GM21447 (cell line): ENCODE measurements around the gene CBLL1.

Source experiments
- ATAC-seq: cut with Tn5 transposase; IDR thresholded peaks from one replicate; pipeline ENCODE4 v1.9.1; 2021; ENCODE audit not compliant: unreplicated experiment

The CBLL1 gene

DNA sequence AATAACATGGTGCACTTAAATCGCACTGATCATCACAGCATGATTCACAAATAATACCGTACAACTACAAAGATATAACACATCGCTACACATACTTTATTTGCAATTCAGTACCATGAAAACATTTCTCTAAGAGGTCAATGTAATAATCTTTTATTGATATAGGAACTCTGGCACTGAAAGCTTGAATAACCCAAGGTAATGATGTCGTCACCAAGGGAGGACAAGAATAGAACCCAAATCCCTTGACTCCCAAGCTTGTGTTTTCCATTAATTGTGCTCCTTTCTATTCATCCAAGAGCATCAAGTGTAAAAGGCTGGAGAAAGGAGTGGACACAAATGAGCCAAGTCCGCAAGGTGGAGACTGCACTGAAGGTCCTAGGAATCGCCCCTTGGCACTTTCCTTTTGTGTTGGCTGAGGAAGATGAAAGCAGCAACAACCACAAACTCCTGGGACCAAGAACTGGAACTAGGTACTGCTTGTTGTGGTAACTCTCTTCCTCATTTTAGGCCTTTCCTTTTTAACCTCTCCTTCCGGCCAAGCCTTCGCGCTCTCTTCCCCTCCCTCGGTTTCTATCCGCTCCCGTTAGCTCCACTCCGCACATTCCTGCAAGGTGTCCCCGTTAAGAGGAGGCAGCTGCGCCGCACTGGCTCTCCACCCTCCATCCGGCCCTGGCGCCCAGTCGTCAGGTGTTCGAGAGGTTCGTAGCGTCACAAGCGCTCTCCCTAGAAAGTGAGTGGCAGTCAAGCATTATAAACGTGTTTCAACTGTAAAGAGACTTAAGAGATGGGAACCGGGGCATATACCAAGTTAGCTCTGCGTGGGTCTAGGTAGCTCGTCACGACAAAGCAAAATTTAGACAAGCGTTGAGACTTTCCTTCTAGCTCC, 1.0 kb upstream of the CBLL1 start:
- peak; percentile 42 for ATAC-seq

DNA sequence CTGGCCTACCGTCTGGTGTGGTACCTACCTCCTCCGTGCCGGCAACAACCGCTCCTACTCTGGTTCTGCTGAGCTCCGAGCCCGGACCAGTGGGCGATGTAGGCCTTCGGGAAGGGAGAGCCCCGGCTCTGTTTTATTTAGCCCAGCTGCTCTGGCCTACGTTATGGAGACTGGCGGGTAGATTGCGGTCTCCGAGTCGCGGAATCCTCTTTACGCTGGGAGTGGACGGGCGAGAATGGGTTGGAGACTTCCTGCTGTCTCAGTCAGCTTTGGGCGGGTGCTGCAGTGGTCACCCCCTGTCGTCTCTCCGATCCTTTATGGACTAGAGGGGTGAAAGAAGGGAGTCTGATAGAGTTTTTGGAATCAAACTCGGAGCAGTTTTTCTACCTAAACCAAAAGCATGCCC, 406 bp downstream of the CBLL1 start:
- peak; percentile 39 for ATAC-seq

DNA sequence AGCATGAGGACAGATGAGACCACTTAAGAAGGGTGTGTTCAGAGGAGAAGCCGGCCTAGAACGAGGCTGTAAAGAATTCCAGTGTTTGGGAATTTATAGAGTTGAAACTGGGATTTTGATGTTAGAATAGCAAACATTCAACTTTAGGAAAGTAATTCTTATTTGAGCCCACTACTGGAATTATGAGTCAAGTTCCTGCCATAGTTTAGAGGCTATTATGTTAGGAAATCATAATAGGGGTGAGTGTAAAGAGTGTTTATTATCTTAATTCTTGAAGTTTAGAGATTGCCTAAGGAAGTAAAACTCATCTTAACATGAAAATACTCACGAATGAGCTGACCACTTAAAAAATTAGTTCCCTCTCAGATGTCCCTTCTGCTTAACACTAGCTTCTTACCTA, 2.1 kb downstream of the CBLL1 start:
- ATAC-seq = no peak

DNA sequence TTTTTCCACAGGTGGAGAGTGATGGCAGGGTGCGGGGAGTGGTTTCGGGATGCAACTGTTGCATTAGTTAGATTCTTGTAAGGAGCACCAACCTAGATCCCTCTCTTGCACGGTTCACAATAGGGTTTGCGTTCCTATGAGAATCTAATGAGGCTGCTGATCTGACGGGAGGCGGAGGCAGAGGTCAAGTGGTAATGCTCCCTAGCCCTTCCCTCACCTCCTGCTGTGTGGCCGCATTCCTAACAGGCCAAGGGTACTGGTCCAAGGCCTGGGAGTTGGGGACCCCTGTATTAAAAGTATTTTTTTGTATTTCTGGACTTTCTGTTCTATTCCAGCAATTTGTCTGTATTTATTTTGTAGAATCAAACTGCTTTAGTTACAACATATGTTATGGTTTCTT, 7.2 kb downstream of the CBLL1 start:
- no peak for ATAC-seq

DNA sequence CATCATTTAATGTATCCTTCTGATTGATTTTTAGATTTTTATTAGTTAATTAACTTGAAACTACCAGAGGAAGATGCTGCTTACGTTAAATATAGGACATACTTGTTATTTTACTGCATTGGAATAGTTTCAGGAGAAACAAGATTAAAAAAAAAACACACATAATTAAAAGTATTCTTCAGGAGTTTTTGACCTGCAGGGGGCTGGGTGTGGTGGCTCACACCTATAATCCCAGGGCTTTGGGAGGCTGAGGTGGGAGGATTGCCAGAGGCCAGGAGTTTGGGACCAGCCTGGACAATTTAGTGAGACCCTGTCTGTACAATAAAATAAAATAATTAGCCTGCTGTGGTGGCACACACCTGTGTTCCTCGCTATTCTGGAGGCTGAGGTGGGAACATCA, 10.7 kb downstream of the CBLL1 start:
- no peak for ATAC-seq

DNA sequence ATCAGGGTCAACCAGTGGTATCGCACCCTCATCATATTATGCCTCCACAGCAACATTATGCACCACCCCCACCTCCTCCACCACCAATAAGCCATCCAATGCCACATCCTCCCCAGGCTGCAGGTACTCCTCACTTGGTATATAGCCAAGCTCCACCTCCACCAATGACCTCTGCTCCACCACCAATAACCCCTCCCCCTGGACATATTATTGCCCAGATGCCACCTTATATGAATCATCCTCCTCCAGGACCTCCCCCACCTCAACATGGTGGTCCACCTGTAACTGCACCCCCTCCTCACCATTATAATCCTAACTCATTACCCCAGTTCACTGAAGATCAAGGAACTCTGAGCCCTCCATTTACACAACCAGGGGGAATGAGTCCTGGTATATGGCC, 14.7 kb downstream of the CBLL1 start:
- ATAC-seq = no peak

DNA sequence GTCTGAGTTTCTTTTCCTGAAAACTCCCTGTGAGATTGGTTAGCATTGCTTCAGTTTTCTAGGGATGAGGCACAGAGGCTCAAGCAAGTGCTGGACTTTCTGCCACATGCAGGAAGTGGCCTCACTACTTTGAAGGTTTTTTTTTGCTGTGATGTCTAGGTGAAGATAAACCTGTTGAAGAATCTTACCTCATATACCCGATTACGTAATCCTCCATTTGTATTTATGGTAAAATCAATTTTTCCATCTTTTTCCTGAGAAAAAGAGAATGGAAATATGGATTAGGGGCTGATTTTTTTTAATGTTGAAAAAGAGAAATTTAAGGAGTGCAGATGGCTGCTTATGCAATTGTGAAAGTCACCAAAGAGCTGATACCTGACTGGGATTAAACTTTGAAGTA, 23.4 kb downstream of the CBLL1 start:
- no peak for ATAC-seq

DNA sequence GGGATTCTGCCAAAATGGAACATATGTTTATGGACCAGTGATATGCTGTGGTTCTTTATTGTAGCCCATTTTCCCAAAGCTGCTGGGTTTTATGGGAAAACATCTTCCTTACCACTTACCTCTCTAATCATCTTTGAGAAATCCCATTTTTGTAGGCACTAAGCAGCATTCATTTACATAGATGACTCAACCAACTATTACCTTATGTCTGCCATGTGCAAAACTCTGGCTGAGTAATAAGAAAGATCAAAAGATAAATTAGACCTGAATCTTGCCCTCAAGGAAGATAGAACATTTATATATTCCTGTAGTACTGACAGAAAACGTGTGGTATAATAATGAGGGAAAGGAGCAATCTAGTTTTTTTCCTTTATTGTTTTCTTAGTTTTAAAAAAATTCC, 24.3 kb downstream of the CBLL1 start:
- no peak for ATAC-seq

DNA sequence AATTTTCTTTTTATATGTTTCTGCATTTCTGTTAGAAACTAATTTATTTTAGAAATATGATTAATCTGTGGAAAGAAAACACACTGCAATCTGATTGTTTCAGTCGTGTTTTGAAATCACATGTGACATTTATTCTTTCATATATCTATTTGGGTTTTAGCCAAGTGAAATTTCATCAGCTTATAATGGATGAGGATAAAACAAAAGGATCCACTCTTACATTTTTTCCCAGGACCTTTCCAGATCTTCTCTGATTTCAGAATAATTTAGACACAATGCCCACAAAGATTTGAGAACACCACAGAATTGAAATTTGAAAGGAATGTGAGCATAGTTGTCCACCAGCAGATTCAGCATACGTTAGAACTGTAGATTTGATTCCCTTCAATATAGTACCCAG, 29.1 kb downstream of the CBLL1 start:
- no peak for ATAC-seq

DNA sequence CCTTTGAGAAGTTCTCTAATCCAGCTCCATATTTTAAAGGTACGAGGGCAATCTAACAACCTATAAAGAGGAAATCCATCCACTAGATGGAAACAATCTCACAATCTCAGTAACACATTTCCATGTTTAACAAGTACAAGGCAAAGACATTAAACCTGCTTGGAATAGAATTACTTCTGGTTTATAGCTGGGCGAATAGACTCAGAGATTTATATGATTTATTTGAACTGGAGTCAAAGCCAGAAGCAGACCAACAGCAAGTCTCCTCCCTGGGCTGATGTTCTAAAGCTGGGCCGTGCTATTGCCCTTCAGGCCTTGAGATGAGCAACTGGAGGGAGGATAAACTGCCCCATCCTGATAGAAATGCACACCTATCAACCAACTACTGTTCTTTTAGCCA, 33.8 kb downstream of the CBLL1 start:
- no peak for ATAC-seq

DNA sequence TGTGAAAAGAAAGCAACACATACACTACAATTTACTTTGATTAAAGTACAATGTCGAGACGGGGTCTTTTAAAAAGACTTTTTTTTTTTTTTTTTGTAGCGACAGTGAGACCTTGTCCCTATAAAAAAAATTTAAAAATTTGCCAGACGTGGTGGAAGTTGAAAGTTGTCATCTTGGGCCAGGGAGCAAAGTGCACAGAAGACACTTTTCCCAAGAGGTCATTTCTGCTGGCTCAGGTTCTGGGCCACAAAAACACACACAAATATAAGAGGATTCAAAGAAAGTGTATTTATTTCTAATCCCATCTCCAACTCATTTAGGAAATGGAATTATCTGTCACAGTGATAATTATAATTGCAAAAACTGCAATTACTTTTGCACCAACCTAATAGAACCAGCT, 34.3 kb downstream of the CBLL1 start:
- no peak for ATAC-seq

DNA sequence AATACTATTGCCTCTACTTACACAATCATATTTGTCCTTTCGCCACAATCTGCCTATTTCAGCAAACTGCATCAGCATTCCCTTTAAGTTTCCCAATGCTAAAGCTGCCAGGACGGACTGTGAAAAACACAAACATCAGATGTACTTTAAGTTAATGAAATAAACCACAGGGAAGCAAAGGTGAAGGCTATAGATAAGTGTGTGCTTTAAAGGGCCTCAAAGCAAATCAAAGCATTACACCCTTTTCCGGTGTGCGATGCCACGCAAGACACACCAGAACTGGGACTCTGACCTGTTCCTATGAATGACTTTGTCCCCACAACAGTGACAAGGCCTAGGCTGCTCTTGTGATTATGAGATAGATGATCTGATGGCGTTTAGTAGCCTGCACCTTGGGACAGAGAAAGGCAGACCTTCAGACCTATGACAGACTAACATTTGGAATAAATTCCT, 35.7 kb downstream of the CBLL1 start:
- ATAC-seq = no peak

DNA sequence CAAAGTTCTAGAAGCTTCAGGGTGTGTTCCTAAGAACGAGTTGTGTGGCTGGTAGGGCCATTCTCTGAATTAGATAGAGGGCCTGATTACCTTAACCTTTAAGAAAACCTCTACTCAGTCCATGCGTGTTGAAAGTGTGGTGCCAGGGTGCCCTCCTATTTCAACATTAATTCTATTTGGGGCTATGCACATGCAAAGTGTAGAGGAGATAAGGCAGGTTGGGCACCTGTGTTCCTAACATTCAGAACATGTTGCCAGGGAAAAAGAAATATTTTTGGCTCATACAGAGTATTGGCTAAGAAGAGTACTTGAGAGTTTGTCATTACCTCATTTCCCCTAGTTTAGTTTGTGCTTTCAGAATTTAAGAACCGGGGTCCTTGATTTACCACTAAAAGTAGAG, 38.4 kb downstream of the CBLL1 start:
- ATAC-seq = no peak

DNA sequence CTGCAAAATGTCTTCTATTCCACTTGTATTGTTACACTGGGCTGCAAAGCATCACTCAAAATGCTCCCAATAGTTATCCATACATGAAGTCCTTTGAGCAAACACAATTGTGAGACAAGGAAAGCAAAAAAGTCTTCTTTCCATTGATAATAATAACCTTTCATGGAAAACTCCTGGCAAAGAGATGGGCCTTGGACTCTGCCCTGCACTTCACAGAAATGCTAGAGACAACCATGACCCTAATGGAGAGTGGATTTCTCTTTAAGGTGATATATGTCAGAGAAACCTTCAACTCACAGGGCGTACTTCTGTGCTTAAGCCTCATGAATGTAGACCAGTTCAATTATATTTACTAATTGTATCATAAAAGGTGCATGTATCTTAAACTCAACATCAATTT, 39.7 kb downstream of the CBLL1 start:
- no peak for ATAC-seq

DNA sequence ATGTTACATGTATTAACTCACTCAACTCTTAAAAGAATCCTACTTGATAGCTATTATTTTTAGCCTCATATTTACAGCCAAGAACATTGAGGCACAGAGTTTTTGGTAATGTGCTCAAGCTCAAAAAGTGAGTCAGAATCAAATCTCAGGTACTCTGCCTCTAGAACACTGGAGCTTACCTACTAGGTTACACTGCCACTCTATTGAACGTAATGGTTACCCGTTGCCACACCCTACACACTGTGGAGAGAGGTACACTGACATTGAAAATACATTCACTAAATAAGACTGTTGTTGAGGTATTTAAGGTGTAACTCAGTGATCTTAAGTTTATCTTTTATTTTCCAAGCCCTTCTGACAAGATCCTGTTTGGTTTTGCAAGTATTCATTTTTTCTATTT, 41.2 kb downstream of the CBLL1 start:
- ATAC-seq = no peak

DNA sequence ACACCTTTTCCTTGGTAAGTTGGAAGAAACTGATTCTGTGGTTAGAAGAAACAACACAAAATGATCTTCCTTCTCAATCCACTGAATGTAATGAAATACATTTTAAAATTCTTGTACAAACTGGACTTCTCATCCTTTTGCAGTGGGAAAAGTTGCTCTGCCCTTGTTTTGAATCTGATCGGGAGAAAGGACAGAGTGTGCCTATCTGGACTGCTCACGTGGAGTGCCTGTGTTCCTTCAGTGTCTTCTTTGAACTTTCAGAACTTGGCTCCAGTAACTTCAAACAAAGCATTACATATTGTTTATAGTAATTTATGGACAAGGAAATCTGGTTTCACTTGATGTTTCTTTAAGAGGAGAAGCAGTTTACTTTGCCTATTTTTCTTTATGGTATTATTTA, 42.0 kb downstream of the CBLL1 start:
- ATAC-seq = no peak

DNA sequence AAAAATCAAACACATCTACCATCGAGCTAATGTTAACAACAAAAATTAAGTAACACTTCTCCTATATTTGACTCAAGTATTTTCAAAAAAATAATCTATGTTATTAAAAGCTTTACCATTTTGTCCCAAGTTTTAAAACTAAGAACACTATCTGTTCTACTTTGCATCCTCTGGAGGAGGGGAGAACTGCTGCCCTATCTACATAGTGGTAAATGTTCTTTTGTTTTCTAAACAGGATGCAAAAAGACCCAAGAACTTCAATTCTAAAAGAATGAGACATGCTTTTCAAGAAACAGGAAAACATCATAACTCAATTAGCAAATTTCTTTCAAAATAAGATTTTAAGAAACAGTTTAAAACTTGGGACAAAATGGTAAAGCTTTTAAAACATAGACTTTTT, 44.3 kb downstream of the CBLL1 start:
- no peak for ATAC-seq

DNA sequence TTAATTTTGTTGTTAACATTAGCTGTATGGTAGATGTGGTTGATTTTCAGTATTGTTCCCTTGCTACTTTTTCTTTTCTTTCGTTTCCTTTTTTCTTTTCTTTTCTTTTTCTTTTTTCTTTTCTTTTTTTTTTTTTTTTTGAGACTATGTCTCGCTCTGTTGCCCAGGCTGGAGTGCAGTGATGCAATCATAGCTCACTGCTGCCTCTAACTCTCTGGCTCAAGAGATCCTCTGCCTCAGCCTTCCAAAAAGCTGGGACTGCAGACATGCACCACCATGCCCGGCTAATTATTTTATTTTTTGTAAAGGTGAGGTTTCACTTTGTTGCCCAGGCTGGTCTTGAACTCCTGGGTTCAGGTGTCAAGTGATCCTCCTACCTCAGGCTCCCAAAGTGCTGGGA, 44.7 kb downstream of the CBLL1 start:
- no peak for ATAC-seq

DNA sequence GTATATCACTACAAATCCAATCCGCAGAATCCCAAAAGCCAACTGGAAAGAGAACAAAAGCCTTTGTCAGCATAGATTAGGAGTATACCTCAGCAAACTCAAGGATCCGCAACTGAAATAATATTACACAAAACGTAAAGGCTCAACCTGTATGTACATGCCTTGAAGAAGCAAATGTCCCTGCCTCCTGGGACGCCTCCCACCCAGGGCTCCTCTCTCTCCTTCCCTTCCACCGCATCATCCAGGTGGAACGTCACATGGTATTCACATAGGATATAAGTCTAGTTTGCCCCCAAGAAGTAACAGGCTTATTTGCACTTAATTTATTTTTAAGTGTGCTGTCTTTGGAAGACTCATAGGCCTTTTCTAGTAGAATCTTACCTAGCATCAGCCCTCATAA, 45.7 kb downstream of the CBLL1 start:
- ATAC-seq = no peak

DNA sequence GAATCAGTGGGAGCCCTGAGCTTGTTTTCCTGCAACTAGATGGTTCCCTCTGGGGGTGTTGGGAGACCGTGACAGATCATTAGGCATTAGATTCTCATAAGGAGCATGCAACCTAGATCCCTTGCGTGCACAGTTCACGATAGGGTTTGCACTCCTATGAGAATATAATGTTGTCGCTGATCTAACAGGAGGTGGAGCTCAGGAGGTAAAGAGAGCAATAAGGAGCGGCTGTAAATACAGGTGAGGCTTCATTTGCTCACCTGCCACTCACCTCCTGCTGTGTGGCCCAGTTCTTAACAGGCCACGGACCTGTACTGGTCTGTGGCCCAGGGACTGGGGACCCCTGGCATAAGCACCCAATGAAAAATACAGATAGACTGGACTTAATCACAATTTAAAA, 48.4 kb downstream of the CBLL1 start:
- ATAC-seq = no peak

DNA sequence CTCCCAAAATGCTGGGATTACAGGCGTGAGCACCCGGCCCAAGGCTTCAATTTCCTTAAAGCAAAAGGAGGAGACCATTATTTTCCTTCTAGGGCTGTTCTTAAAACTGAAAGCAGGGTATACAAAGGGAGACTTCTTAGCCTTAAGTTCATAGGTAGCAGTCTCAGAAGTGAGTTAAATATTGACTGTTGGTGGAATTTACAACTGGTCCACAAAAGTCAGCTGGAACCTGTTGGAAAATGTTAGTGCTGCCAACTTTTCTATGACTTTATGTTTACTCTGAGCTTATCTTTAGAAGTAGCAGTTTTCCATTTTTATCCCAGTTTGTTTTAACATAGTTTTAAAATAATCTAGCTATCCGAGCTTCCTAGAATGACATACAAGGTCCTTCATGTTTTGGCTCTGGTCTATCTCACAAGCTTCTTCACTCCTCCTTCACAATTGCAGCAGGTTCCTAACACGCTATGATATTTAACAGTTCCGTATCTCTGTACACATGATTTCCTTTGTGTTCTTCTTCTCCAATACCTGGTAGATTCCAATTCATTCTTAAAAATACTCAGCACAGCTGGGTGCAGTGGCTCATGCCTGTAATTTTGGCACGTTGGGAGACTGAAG, 55.8 kb downstream of the CBLL1 start:
- no peak for ATAC-seq

DNA sequence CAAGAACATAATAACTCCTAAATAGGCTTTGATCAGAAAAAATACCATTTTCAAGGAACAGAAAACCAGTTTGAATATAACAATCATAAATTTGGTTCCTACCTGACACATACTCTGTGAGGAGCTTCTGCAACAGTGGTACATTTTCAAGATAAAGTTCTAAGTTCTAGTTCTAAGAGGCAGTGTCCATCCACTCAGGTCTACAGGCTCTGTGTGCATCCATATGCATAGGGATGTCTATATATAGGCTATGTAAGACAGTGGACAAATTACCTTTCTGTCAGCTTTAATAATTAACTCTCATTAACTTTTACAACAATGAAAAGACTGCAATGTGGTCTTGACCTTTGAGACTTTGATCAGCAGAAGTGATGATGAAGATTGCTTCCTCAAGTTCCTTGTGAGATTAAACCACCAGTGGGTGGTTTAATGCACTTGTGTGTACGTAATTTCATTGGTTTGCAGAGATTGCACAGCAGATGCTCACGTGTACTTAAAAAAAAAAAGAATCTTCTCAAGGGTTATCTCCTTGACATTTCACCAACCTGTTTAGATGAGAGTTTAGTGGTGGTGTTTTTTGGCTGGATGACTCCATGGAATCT, 59.2 kb downstream of the CBLL1 start, which contains the start of gene SLC26A3:
Gene SLC26A3, minus strand, starts transcription at position 215 of the 602 bp plus-strand sequence. CDS start 8,714 bp downstream, outside the sequence.
- ATAC-seq = no peak
